NCI-H2196 (cell line): ENCODE measurements around the gene NEK10.

Source experiments
- DNase-seq: peaks from one replicate; lab custom pipeline; 2025; ENCODE audit not compliant: unreplicated experiment; lab: John Stamatoyannopoulos, UW

Gene NEK10

DNA sequence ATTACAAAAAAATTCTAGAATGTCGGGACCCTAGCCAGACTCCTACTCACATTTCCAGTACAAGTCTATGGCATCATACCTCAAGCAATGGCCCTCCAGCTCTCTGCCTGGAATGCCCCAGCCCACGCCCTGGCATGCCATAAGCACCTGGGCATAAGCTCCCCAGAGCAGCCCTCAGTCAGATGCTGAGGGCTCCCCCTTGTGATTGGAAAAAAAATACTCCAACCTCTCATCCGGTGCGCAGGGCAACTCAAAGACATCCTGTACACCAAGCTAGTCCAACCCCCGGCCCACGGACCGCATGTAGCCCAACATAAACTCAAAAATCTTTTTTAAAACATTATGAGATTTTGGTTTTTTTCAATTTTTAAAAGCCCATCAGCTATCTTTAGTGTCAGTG lies 115.4 kb downstream of the NEK10 start:
- no peak for DNase-seq

- no peak for DNase-seq
These were observed 115.8 kb downstream of the NEK10 start for GRCh38 chr3:27253391-27253790.

DNA sequence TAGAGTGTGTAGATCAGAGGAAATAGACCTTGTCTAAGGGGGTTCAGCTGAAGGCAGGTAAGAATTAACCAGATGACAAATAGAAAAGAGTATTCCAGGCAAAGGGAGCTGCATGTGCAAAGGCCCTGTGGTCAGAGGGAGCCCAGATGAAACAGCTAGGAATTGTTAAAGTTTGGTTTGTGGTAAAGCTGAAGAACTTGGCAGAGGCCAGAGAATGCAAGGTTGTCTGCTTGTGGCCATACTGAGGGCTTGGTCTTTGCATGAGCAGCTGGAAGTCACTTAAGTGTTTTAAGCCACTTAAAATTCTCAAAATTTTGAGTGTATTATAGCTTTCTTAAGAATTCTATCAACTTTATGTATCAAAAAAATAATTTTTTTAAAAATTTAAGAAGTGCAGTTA lies 116.5 kb downstream of the NEK10 start:
- DNase-seq, result no peak

- no peak for DNase-seq
These were observed 124.8 kb downstream of the NEK10 start for GRCh38 chr3:27244374-27244773.

GRCh38 chr3:27239951-27240350 lies 129.2 kb downstream of the NEK10 start:
- DNase-seq, result no peak

DNA sequence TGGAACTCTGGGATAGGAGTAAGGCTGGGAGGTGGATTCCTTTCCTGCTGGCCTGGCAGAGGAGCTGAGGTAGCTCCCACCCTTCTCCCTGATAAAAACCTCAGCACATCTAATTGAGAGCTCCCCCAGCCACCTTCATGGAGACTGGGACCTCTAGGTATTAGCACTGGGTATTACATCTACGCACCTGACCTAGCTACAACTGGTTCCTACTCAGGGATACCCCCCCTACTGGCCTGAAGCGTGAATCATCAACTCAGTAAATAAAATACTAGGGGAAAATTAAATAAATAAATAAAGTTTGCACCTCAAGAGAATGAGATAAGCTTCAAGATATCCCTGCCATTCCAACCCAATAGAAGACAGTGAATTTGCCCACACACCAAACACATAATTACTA lies 140.4 kb downstream of the NEK10 start:
- no peak for DNase-seq

- no peak for DNase-seq
These were observed 145.0 kb downstream of the NEK10 start for GRCh38 chr3:27224197-27224596.

DNA sequence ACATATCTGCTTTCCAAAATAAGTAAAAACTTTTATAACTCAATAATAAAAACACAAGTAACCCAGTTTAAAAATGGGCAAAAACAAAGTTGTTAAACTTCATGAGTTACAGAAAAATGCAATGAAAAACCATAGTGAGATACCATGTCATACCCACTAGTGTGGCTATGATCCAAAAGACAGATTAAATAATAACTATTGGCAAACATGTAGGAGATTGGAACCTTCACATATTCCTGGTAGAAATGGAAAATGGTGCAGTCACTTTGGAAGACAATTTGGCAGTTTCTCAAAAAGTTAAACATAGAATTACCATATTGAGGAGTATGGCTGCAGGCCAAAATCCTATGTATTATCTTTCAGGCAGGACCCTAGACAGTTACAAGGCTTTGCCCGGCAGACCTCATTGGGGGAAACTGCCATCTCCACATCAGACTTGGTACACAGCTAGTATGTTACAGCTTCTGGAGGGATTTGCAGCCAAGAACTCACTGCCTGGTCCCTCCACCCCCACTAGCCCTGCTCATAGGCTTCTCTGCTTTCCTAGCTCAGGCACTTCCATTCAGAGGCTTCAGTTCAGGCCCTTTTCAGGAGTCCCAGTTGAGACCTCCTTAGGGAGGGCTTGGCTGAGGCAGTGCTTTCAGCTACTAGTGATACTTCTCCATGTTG lies 147.8 kb downstream of the NEK10 start:
- DNase-seq, result no peak

- no peak for DNase-seq
These were observed 149.0 kb downstream of the NEK10 start for GRCh38 chr3:27220166-27220565.

- no peak for DNase-seq
These were observed 149.9 kb downstream of the NEK10 start for GRCh38 chr3:27219127-27219845.

DNA sequence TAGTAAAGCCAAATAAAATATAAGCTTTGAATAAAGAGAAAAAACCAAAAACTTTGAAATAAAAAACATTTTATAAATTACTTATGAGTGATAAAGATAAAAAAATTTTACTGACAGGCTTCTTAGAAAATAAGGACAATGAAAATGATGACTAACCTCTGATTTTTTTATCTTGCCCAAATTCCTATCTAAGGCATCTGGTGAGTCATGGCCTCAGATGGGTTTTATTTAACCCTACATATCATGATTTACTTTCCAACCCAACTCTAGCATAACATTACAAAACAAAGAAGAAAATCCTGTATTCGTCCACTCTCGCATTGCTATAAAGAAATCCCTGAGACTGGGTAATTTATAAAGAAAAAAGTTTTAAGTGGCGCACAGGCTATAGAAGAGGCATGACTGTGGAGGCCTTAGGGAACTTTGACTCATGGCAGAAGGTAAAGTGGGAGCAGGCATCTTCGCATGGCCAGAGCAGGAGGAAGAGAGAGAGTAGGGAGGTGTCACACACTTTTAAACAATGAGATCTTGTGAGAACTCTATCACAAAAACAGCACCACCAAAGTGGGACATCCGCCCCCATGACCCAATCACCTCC lies 152.1 kb downstream of the NEK10 start:
- DNase-seq, result no peak

DNA sequence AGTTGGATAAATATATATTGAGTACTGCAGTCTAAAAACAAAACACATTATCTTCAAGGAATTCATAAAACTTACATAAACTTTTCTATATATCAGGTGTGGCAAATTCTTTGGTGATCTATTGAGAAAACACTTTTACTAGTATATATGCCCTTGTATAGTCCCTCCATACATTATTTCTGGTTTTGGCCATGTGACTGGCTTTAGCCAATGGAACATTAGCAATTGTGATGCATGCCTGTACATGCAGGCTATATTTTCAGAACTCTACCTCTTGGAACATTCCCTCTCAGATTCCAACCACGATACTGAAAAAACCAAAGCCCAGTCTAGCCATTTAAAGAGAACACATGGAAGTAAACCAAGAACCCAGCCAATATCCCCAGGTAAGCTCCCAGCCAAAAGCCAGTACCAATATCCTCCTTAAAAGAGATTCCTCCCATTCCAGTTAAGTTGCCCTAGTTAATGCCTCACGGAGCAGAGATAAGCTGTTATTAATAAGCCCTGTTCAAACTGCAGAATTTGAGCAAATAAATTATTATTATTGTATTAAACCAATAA lies 152.8 kb downstream of the NEK10 start:
- no peak for DNase-seq

DNA sequence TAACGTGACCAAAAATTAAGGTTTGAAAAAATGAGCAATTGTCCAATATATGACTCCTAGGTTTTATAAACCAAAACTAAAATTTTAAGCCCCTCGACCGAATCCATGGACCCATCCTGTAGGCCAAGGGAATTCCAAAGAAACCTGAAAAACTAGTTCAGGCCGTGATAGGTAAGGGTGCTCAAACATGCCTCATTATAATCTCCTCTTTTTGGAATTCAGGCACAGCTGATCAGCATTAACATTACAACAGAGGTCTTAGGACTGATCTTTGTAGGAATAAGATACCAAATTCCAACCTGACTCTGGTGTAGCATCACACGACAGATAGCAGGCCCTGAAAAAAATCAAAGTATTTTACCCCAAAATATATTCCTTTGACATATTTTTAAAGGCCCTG lies 155.7 kb downstream of the NEK10 start:
- DNase-seq, result no peak

GRCh38 chr3:27209617-27210264 lies 159.4 kb downstream of the NEK10 start:
- DNase-seq, result no peak

- no peak for DNase-seq
These were observed 160.1 kb downstream of the NEK10 start for GRCh38 chr3:27208961-27209616.

DNA sequence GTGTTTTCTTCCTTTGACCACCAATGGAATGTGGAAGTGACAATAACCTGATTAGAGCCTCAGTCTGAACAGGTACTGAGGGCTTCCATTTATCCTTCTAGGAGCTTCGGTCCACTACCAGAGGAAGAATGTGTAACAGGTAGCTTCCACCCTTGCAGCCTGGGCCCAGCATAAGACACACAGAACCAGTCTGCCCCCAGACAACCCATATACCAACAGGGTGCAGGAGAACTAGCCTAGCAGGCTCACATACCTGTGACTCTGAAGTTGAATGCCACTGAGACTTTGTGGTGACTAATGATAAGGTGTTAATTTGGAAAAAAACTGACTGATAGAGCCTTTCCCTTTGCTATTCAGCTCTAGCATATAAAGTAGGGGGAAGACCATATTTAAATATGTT lies 166.2 kb downstream of the NEK10 start:
- DNase-seq, result no peak

DNA sequence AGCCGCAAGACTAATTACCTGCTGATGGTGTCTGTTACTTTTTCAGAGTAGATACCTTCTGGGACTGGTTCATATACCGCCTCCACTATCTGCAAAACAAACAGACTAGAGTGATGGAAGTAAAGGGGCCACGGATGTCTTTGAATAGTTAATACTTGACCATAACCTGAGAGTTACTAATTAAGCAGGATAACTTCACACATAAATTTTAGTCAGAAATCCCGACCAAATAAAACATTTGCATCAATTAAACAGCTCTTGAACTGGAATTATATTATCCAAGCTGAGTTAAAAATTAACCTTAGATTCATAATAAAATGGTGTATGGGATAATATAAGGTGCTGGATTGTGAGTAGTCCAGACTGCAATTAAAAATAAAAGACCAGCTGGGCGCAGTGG lies 167.7 kb downstream of the NEK10 start:
- DNase-seq, result no peak

DNA sequence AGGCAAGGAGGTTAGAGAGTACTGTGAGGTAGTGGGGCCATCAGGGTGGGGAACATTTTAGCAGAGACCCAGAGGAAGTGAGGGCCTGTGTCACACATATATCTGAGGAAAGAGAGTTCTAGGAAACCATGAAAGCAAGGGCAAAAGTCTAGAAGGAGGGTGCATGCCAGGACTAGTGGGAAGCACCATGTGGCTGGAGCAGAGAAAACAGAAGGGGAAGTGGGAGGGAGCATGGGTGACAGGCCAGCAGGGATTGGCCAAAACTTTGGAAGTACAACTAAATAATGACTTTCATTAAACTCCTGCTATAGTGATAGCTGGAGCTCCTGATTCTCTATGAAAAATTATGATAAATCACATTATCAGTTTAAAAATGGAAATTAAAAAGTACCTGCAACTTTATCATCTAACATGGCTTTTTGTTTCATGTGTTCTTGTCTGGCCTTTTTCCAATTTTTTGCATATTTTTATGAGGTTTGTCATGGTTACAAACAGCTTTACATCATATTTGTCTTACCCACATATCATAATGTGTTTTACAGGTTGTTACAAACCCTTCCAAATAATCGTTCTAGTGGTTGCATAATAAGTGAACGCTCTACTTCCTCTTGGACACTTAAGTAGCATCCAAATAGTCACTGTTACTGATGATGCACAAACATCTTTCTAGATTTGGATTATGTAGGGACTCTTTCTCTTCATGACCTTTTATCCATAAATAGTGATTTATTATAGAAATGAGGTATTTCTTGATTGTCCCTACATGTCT lies 168.3 kb downstream of the NEK10 start:
- no peak for DNase-seq

GRCh38 chr3:27194861-27195483 lies 174.2 kb downstream of the NEK10 start:
- DNase-seq, result no peak

- no peak for DNase-seq
These were observed 176.1 kb downstream of the NEK10 start for GRCh38 chr3:27193056-27193455.
